HL-60 (cell line): ENCODE measurements around the gene GPR150.

Experiments used
- POLR2AphosphoS5 ChIP-seq: IDR thresholded peaks from 2 replicates; pipeline ENCODE4 v1.6.1; 2012; ENCODE audit warnings: low read depth
- TF ChIP-seq, protein P1 (sequence below): IDR thresholded peaks from one replicate; pipeline ENCODE4 v1.5.1; 2011; ENCODE audit warnings: low read length, control low read depth, inconsistent platforms; ENCODE audit not compliant: insufficient read depth
- TF ChIP-seq, protein P2 (sequence below): IDR thresholded peaks from 2 replicates; pipeline ENCODE4 v1.6.1; 2012; ENCODE audit warnings: low read depth; ENCODE audit not compliant: insufficient replicate concordance

DNA sequence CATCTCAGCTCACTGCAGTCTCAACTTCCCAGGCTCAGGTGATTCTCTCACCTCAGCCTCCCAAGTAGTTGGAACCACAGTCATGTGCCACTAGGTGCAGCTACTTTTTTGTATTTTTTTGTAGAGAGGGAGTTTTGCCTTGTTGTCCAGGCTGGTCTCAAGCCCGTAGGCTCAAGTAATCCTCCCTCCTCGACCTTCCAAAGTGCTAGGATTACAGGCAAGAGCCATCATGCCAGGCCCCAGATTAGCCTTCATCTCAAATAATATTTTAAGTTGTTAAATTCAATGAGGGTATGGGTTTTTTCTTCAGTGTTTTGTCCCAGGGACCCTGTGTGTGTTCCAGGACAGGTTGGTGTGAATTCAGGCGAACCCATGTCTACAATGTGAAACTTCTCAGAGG, 14.2 kb downstream of the GPR150 start:
- TF ChIP-seq, protein P1, sequence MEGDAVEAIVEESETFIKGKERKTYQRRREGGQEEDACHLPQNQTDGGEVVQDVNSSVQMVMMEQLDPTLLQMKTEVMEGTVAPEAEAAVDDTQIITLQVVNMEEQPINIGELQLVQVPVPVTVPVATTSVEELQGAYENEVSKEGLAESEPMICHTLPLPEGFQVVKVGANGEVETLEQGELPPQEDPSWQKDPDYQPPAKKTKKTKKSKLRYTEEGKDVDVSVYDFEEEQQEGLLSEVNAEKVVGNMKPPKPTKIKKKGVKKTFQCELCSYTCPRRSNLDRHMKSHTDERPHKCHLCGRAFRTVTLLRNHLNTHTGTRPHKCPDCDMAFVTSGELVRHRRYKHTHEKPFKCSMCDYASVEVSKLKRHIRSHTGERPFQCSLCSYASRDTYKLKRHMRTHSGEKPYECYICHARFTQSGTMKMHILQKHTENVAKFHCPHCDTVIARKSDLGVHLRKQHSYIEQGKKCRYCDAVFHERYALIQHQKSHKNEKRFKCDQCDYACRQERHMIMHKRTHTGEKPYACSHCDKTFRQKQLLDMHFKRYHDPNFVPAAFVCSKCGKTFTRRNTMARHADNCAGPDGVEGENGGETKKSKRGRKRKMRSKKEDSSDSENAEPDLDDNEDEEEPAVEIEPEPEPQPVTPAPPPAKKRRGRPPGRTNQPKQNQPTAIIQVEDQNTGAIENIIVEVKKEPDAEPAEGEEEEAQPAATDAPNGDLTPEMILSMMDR, result no peak
- TF ChIP-seq POLR2AphosphoS5, result no peak
- TF ChIP-seq, protein P2, sequence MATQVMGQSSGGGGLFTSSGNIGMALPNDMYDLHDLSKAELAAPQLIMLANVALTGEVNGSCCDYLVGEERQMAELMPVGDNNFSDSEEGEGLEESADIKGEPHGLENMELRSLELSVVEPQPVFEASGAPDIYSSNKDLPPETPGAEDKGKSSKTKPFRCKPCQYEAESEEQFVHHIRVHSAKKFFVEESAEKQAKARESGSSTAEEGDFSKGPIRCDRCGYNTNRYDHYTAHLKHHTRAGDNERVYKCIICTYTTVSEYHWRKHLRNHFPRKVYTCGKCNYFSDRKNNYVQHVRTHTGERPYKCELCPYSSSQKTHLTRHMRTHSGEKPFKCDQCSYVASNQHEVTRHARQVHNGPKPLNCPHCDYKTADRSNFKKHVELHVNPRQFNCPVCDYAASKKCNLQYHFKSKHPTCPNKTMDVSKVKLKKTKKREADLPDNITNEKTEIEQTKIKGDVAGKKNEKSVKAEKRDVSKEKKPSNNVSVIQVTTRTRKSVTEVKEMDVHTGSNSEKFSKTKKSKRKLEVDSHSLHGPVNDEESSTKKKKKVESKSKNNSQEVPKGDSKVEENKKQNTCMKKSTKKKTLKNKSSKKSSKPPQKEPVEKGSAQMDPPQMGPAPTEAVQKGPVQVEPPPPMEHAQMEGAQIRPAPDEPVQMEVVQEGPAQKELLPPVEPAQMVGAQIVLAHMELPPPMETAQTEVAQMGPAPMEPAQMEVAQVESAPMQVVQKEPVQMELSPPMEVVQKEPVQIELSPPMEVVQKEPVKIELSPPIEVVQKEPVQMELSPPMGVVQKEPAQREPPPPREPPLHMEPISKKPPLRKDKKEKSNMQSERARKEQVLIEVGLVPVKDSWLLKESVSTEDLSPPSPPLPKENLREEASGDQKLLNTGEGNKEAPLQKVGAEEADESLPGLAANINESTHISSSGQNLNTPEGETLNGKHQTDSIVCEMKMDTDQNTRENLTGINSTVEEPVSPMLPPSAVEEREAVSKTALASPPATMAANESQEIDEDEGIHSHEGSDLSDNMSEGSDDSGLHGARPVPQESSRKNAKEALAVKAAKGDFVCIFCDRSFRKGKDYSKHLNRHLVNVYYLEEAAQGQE, result no peak
